H9 (cell line): ENCODE data around the gene CYSTM1. TPM values are rescaled to one million over a fixed set of nuclear protein-coding genes. Genes with fewer than 3 reads are reported as not detected.
A peak's percentile ranks its signal among the peaks of the same experiment; 100 is the strongest.

Experiments used
- DNase-seq: peaks from one replicate; pipeline ENCODE4 v3.0.0-alpha.2; 2017
- H2AFZ ChIP-seq: one replicate; pipeline ENCODE4 v1.6.1; 2013; ENCODE audit warnings: mild to moderate bottlenecking, low read length, control low read depth, moderate library complexity
- H2AK5ac ChIP-seq: 2 replicates; pipeline ENCODE4 v1.6.1; 2013; ENCODE audit warnings: low read length, control low read depth, mixed read lengths; ENCODE audit not compliant: insufficient read length
- H2BK120ac ChIP-seq: one replicate; pipeline ENCODE4 v1.6.1; 2013; ENCODE audit warnings: low read depth, mild to moderate bottlenecking, low read length, control low read depth, inconsistent platforms; ENCODE audit not compliant: poor library complexity, severe bottlenecking
- H2BK12ac ChIP-seq: 2 replicates; pipeline ENCODE4 v1.6.1; 2013; ENCODE audit warnings: low read length, control low read depth, mixed read lengths, low read depth; ENCODE audit not compliant: insufficient read length
- H2BK15ac ChIP-seq: 2 replicates; pipeline ENCODE4 v1.6.1; 2013; ENCODE audit warnings: low read depth, low read length, control low read depth
- H2BK20ac ChIP-seq: one replicate; pipeline ENCODE4 v1.6.1; 2013; ENCODE audit warnings: low read depth, mild to moderate bottlenecking, low read length, control low read depth, inconsistent platforms; ENCODE audit not compliant: poor library complexity, severe bottlenecking
- H2BK5ac ChIP-seq: 2 replicates; pipeline ENCODE4 v1.6.1; 2013; ENCODE audit warnings: low read length, control low read depth, mixed read lengths; ENCODE audit not compliant: insufficient read length
- H3K14ac ChIP-seq: 2 replicates; pipeline ENCODE4 v1.6.1; 2013; ENCODE audit warnings: low read length, control low read depth; ENCODE audit not compliant: insufficient read depth
- H3K18ac ChIP-seq: 2 replicates; pipeline ENCODE4 v1.6.1; 2013; ENCODE audit warnings: low read depth, mild to moderate bottlenecking, mixed read lengths, low read length, control low read depth; ENCODE audit not compliant: insufficient read length
- H3K23ac ChIP-seq: 2 replicates; pipeline ENCODE4 v1.6.1; 2013; ENCODE audit warnings: low read length, control low read depth, mixed read lengths, low read depth; ENCODE audit not compliant: insufficient read length
- H3K23me2 ChIP-seq: 2 replicates; pipeline ENCODE4 v1.6.1; 2013; ENCODE audit warnings: low read depth, mild to moderate bottlenecking, mixed read lengths, low read length, control low read depth; ENCODE audit not compliant: insufficient read length, poor library complexity, severe bottlenecking
- H3K27ac ChIP-seq: 2 replicates; pipeline ENCODE4 v1.5.1; 2013; ENCODE audit warnings: low read length, control low read depth, mixed read lengths, low read depth; ENCODE audit not compliant: insufficient read length
- H3K27me3 ChIP-seq: 2 replicates; pipeline ENCODE4 v1.6.1; 2013; ENCODE audit warnings: low read length, control low read depth, inconsistent platforms; ENCODE audit not compliant: insufficient read depth
- H3K4ac ChIP-seq: 2 replicates; pipeline ENCODE4 v1.6.1; 2013; ENCODE audit warnings: low read depth, mild to moderate bottlenecking, control low read depth, inconsistent platforms, low read length, moderate library complexity
- H3K4me1 ChIP-seq: 2 replicates; pipeline ENCODE4 v1.6.1; 2013; ENCODE audit warnings: low read length, control low read depth, inconsistent platforms; ENCODE audit not compliant: insufficient read depth
- H3K4me2 ChIP-seq: 2 replicates; pipeline ENCODE4 v1.6.1; 2013; ENCODE audit warnings: low read length, control low read depth, mixed read lengths; ENCODE audit not compliant: insufficient read length, insufficient read depth
- H3K56ac ChIP-seq: 2 replicates; pipeline ENCODE4 v1.6.1; 2013; ENCODE audit warnings: low read depth, mild to moderate bottlenecking, mixed read lengths, low read length, control low read depth; ENCODE audit not compliant: insufficient read length
- H3K79me1 ChIP-seq: 2 replicates; pipeline ENCODE4 v1.6.1; 2013; ENCODE audit warnings: low read depth, mild to moderate bottlenecking, moderate library complexity, low read length, control low read depth, inconsistent platforms; ENCODE audit not compliant: insufficient read depth, poor library complexity, severe bottlenecking
- H3K79me2 ChIP-seq: 2 replicates; pipeline ENCODE4 v1.6.1; 2013; ENCODE audit warnings: low read length, control low read depth, inconsistent platforms; ENCODE audit not compliant: insufficient read depth
- H3K9ac ChIP-seq: 2 replicates; pipeline ENCODE4 v1.6.1; 2013; ENCODE audit warnings: low read length, control low read depth, mixed read lengths; ENCODE audit not compliant: insufficient read length; ENCODE audit errors: extremely low read depth
- H3K9me3 ChIP-seq: one replicate; pipeline ENCODE4 v1.6.1; 2013; ENCODE audit warnings: low read depth, low read length, inconsistent platforms; ENCODE audit not compliant: control insufficient read depth
- H3T11ph ChIP-seq: one replicate; pipeline ENCODE4 v1.6.1; 2013; ENCODE audit warnings: mild to moderate bottlenecking, low read length, control low read depth, inconsistent platforms
- H4K20me1 ChIP-seq: one replicate; pipeline ENCODE4 v1.6.1; 2013; ENCODE audit not compliant: control insufficient read depth, insufficient read length, insufficient read depth
- H4K5ac ChIP-seq: 2 replicates; pipeline ENCODE4 v1.6.1; 2013; ENCODE audit warnings: low read depth, mild to moderate bottlenecking, mixed read lengths, low read length, control low read depth; ENCODE audit not compliant: insufficient read length
- H4K8ac ChIP-seq: replicated peaks from 2 replicates; pipeline ENCODE4 v1.6.1; 2013; ENCODE audit warnings: low read length, control low read depth, mixed read lengths, low read depth; ENCODE audit not compliant: insufficient read length
- H4K91ac ChIP-seq: 2 replicates; pipeline ENCODE4 v1.6.1; 2013; ENCODE audit warnings: low read depth, mild to moderate bottlenecking, moderate library complexity, mixed read lengths, low read length, control low read depth; ENCODE audit not compliant: insufficient read length
- H3K27ac Mint-ChIP-seq, 3 experiments: 2 replicates in 2 of 3; 3 replicates in 1 of 3; pipeline ENCODE4 v1.8.0; 2020 to 2021; ENCODE audit warnings: mixed read lengths in 3 of 3, mild to moderate bottlenecking in 1 of 3, moderate library complexity in 1 of 3
- H3K27me3 Mint-ChIP-seq: 2 replicates; pipeline ENCODE4 v1.8.0; 2021; ENCODE audit warnings: low read depth, mild to moderate bottlenecking, moderate library complexity, mixed read lengths
- H3K36me3 Mint-ChIP-seq, 3 experiments: 2 replicates in 2 of 3; 3 replicates in 1 of 3; pipeline ENCODE4 v1.8.0; 2020 to 2021; ENCODE audit warnings: low read depth in 3 of 3, mixed read lengths in 3 of 3; ENCODE audit not compliant: insufficient read depth in 1 of 3
- H3K4me1 Mint-ChIP-seq, 2 experiments: 2 replicates each; pipeline ENCODE4 v1.8.0; 2020; ENCODE audit warnings: mixed read lengths in 2 of 2
- H3K4me3 Mint-ChIP-seq, 2 experiments: 2 replicates in 1 of 2; 3 replicates in 1 of 2; pipeline ENCODE4 v1.8.0; 2020 to 2021; ENCODE audit warnings: mild to moderate bottlenecking in 2 of 2, mixed read lengths in 2 of 2, moderate library complexity in 1 of 2
- H3K9me3 Mint-ChIP-seq, 2 experiments: 2 replicates in 1 of 2; 3 replicates in 1 of 2; pipeline ENCODE4 v1.8.0; 2020; ENCODE audit warnings: mild to moderate bottlenecking in 2 of 2, mixed read lengths in 2 of 2, moderate library complexity in 1 of 2
- WGBS: extraction: QIAGEN DNeasy Blood & Tissue Kit; methylation state at CpG from one replicate; pipeline ENCODE4 v1.1.7; 2013; ENCODE audit warnings: missing lambda C conversion rate, low lambda C conversion rate, mixed read lengths; ENCODE audit not compliant: insufficient read length; ENCODE audit errors: extremely low coverage; 5-methylcytosine and 5-hydroxymethylcytosine counted together
- total RNA-seq: library from RNA; stranded (reverse); gene quantifications from 2 replicates; pipeline ENCODE4 v1.2.1, GENCODE V29; 2021
- TF ChIP-seq, protein P1 (sequence below): fragments of 200-600 bp; sonication (generic); conservative IDR thresholded peaks from 3 replicates; pipeline ENCODE4 v1.8.0; 2021; ENCODE audit warnings: antibody characterized with exemption, mild to moderate bottlenecking

The CYSTM1 gene
- total RNA-seq, 1 experiment from 2014 or later, result 20.6 TPM

- Histone ChIP-seq H3K18ac (no peak overlapping the region), H3K4me2 (no peak overlapping the region), H2BK15ac (no peak overlapping the region), H3K79me1 (no peaks in the 10 kb centered on the region), H2BK20ac (no peak overlapping the region), H3K9ac (no peak overlapping the region), H4K8ac (no peak overlapping the region), H3K27ac (no peak overlapping the region), H3K23me2 (no peaks in the 10 kb centered on the region), H2BK5ac (no peak overlapping the region), H2AFZ (no peak overlapping the region), H2BK12ac (no peak overlapping the region), H3K27me3 (no peaks in the 10 kb centered on the region), H3K4me1 (peaks cover 4% of the 10 kb centered on the region), H4K91ac (no peak overlapping the region), H3K79me2 (no peaks in the 10 kb centered on the region), H3K56ac (no peak overlapping the region), H3K23ac (no peak overlapping the region), H3K9me3 (no peaks in the 10 kb centered on the region), H3K4ac (no peak overlapping the region), H4K5ac (no peak overlapping the region), H4K20me1 (no peaks in the 10 kb centered on the region), H3T11ph (no peak overlapping the region), H2BK120ac (no peak overlapping the region), H3K14ac (no peak overlapping the region), H2AK5ac (no peak overlapping the region)
- Mint-ChIP-seq H3K27me3 (no peaks in the 10 kb centered on the region), H3K36me3 (peaks cover 10 to 20% (median 10%) of the 10 kb centered on the region in 3 experiments), H3K9me3 (no peaks in the 10 kb centered on the region), H3K4me3 (no peak overlapping the region; a peak in 1 of 5 replicates), H3K27ac (peak overlapping the region in 2 of 3 experiments; percentile 12 to 40; a peak in 2 of 7 replicates), H3K4me1 (peaks cover 15 to 19% of the 10 kb centered on the region in 2 experiments)
- DNase-seq, result no peak
- WGBS, result no CpG with 5 or more reads among the region's 6 CpGs
- TF ChIP-seq, protein P1, sequence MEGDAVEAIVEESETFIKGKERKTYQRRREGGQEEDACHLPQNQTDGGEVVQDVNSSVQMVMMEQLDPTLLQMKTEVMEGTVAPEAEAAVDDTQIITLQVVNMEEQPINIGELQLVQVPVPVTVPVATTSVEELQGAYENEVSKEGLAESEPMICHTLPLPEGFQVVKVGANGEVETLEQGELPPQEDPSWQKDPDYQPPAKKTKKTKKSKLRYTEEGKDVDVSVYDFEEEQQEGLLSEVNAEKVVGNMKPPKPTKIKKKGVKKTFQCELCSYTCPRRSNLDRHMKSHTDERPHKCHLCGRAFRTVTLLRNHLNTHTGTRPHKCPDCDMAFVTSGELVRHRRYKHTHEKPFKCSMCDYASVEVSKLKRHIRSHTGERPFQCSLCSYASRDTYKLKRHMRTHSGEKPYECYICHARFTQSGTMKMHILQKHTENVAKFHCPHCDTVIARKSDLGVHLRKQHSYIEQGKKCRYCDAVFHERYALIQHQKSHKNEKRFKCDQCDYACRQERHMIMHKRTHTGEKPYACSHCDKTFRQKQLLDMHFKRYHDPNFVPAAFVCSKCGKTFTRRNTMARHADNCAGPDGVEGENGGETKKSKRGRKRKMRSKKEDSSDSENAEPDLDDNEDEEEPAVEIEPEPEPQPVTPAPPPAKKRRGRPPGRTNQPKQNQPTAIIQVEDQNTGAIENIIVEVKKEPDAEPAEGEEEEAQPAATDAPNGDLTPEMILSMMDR, result no peak
Observed at GRCh38 chr5:140250386-140250785, 75.4 kb downstream of the CYSTM1 start.
